Keratinocyte (primary cell): ENCODE measurements around the gene PLXNB3. TPM values are rescaled to one million over a fixed set of nuclear protein-coding genes. Genes with fewer than 3 reads are reported as not detected.

Source experiments
- DNase-seq: peaks from one replicate; pipeline ENCODE4 v3.0.0-alpha.2; 2011; ENCODE audit warnings: low read depth, missing footprints, low spot score
- FAIRE-seq: peaks from 2 replicates; lab custom pipeline; 2011; peaks lifted over from hg19 to GRCh38; lab: Jason Lieb, UNC
- H2AFZ ChIP-seq: 2 replicates; pipeline ENCODE4 v1.6.0; 2012; ENCODE audit warnings: low read length, control low read depth, inconsistent platforms; ENCODE audit not compliant: control insufficient read depth
- H3K27ac ChIP-seq: 2 replicates; pipeline ENCODE4 v1.5.1; 2011; ENCODE audit warnings: low read length; ENCODE audit not compliant: control insufficient read depth, insufficient read depth
- H3K27me3 ChIP-seq: 3 replicates; pipeline ENCODE4 v1.6.0; 2011; ENCODE audit warnings: low read length; ENCODE audit not compliant: control insufficient read depth, insufficient read depth; ENCODE audit errors: extremely low read depth
- H3K36me3 ChIP-seq, 2 experiments: 2 replicates in 1 of 2; 3 replicates in 1 of 2; pipeline ENCODE4 v1.5.1; 2011; ENCODE audit warnings: low read length in 2 of 2, mild to moderate bottlenecking in 1 of 2; ENCODE audit not compliant: control insufficient read depth in 2 of 2, insufficient read depth in 2 of 2; ENCODE audit errors: extremely low read depth in 1 of 2
- H3K4me1 ChIP-seq: 3 replicates; pipeline ENCODE4 v1.5.1; 2011; ENCODE audit warnings: low read length; ENCODE audit not compliant: control insufficient read depth, insufficient read depth; ENCODE audit errors: extremely low read depth
- H3K4me2 ChIP-seq: 3 replicates; pipeline ENCODE4 v1.6.0; 2011; ENCODE audit warnings: low read depth, low read length; ENCODE audit not compliant: control insufficient read depth, insufficient read depth; ENCODE audit errors: extremely low read depth
- H3K4me3 ChIP-seq, 3 experiments: fragments of 200-600 bp in 1 of 3; sonication (generic) in 1 of 3; 2 replicates in 2 of 3; 3 replicates in 1 of 3; pipeline ENCODE4 v1.5.1; 2011 to 2016; ENCODE audit warnings: low read length in 3 of 3, mild to moderate bottlenecking in 3 of 3, control low read depth in 2 of 3, inconsistent platforms in 1 of 3, low read depth in 1 of 3, mixed read lengths in 1 of 3, mixed run types in 1 of 3, moderate library complexity in 1 of 3; ENCODE audit not compliant: control insufficient read depth in 2 of 3, insufficient read depth in 2 of 3; ENCODE audit errors: extremely low read depth in 1 of 3
- H3K79me2 ChIP-seq: 2 replicates; pipeline ENCODE4 v1.6.0; 2012; ENCODE audit warnings: low read length; ENCODE audit not compliant: control insufficient read depth, insufficient read depth
- H3K9ac ChIP-seq: 3 replicates; pipeline ENCODE4 v1.6.0; 2011; ENCODE audit warnings: low read length; ENCODE audit not compliant: control insufficient read depth, insufficient read depth; ENCODE audit errors: extremely low read depth
- H3K9me1 ChIP-seq: 3 replicates; pipeline ENCODE4 v1.6.0; 2011; ENCODE audit warnings: low read length; ENCODE audit not compliant: control insufficient read depth, insufficient read depth; ENCODE audit errors: extremely low read depth
- H3K9me3 ChIP-seq: 2 replicates; pipeline ENCODE4 v1.5.1; 2012; ENCODE audit warnings: low read depth, low read length; ENCODE audit not compliant: control insufficient read depth
- H4K20me1 ChIP-seq: 3 replicates; pipeline ENCODE4 v1.6.0; 2011; ENCODE audit warnings: low read length; ENCODE audit not compliant: control insufficient read depth, insufficient read depth; ENCODE audit errors: extremely low read depth
- EZH2 ChIP-seq: IDR thresholded peaks from one replicate; pipeline ENCODE4 v1.6.1; 2012; ENCODE audit warnings: inconsistent platforms, mild to moderate bottlenecking, low read length, moderate library complexity
- dilution Hi-C: fragments of 300-500 bp; cut with MboI; formaldehyde crosslinking; loops from one replicate; pipeline ENCODE4 v1.7.0; 2020; ENCODE audit warnings: low sequenced_read_pairs; ENCODE audit not compliant: extremely low pct_ligation_motif_present
- polyA plus RNA-seq, 5 experiments: library from polyadenylated mRNA; depleted of rRNA in 3 of 5; stranded (reverse) in 3 of 5; stranded (forward) in 1 of 5; unstranded in 1 of 5; fragments of >200 nt; gene quantifications; 1 replicate in 1 of 5; 2 replicates in 3 of 5; 3 replicates in 1 of 5; pipeline versions ENCODE4 v1.2.1 to v1.2.3, GENCODE V29; 2011 to 2012; ENCODE audit warnings: missing spikeins in 2 of 5, low read depth in 1 of 5, low replicate concordance in 1 of 5
- TF ChIP-seq, protein P1 (sequence below), 3 experiments: IDR thresholded peaks in 1 of 3; conservative IDR thresholded peaks in 1 of 3; optimal IDR thresholded peaks in 1 of 3; 2 replicates in 2 of 3; 3 replicates in 1 of 3; pipeline versions ENCODE3 to v1.5.1; 2011; ENCODE audit warnings: low read length in 3 of 3, mild to moderate bottlenecking in 3 of 3, moderate library complexity in 2 of 3, control low read depth in 1 of 3, inconsistent platforms in 1 of 3; ENCODE audit not compliant: insufficient read depth in 2 of 3; ENCODE audit errors: extremely low read depth in 1 of 3

PLXNB3 gene
- polyA plus RNA-seq, 1 donor (not counting 4 experiments of a cell fraction or from before 2014, with no cell fraction given), result 7.2 TPM

DNA sequence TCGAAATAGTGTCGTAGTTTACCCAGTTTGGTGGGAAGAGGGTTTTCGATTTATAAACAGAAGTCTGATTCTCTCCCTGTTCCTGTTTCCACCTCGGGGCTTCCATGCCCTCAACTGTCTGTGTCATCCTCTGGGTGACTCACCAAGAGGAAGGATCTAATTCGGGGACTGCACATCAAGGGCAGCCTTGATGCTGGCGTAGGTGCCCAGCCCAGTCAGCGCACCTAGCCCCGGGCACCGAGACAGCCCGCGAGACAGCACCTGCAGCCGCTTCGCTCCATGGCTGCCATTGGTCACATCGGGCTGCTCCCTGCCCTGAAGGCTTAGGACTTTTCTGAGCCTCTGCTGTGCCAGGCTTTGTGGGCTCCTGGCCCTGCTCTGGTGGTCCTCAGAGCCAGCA lies 31.6 kb upstream of the PLXNB3 start:
- TF ChIP-seq EZH2, result no peak
- TF ChIP-seq, protein P1, sequence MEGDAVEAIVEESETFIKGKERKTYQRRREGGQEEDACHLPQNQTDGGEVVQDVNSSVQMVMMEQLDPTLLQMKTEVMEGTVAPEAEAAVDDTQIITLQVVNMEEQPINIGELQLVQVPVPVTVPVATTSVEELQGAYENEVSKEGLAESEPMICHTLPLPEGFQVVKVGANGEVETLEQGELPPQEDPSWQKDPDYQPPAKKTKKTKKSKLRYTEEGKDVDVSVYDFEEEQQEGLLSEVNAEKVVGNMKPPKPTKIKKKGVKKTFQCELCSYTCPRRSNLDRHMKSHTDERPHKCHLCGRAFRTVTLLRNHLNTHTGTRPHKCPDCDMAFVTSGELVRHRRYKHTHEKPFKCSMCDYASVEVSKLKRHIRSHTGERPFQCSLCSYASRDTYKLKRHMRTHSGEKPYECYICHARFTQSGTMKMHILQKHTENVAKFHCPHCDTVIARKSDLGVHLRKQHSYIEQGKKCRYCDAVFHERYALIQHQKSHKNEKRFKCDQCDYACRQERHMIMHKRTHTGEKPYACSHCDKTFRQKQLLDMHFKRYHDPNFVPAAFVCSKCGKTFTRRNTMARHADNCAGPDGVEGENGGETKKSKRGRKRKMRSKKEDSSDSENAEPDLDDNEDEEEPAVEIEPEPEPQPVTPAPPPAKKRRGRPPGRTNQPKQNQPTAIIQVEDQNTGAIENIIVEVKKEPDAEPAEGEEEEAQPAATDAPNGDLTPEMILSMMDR (optimal IDR thresholded peaks at IDR 0.05 in 1 of 3, IDR thresholded peaks at IDR 0.05 in 1 of 3, conservative IDR thresholded peaks at IDR 0.05 in 1 of 3; ENCODE audit: extremely low read depth in 1 of 3, insufficient read depth in 2 of 3, low read length in 3 of 3), result no peak
- H2AFZ ChIP-seq, result peak overlapping the region; percentile 46
- DNase-seq, result no peak
- H3K4me2 ChIP-seq, result peak overlapping the region; percentile 56
- H3K9ac ChIP-seq, result peak overlapping the region; percentile 56
- dilution Hi-C loops, result no loop called here
- H3K36me3 ChIP-seq, result no peaks in the 10 kb centered on the region
- H3K79me2 ChIP-seq, result no peaks in the 10 kb centered on the region
- FAIRE-seq, result peak; percentile 39
- H3K9me3 ChIP-seq, result no peaks in the 10 kb centered on the region
- no peaks in the 10 kb centered on the region for H3K27me3 ChIP-seq
- H3K9me1 ChIP-seq, result no peaks in the 10 kb centered on the region
- H3K4me3 ChIP-seq, result no peak overlapping the region
- peak overlapping the region; percentile 78 for H3K27ac ChIP-seq
- H4K20me1 ChIP-seq, result no peaks in the 10 kb centered on the region
- peaks cover 15% of the 10 kb centered on the region for H3K4me1 ChIP-seq

DNA sequence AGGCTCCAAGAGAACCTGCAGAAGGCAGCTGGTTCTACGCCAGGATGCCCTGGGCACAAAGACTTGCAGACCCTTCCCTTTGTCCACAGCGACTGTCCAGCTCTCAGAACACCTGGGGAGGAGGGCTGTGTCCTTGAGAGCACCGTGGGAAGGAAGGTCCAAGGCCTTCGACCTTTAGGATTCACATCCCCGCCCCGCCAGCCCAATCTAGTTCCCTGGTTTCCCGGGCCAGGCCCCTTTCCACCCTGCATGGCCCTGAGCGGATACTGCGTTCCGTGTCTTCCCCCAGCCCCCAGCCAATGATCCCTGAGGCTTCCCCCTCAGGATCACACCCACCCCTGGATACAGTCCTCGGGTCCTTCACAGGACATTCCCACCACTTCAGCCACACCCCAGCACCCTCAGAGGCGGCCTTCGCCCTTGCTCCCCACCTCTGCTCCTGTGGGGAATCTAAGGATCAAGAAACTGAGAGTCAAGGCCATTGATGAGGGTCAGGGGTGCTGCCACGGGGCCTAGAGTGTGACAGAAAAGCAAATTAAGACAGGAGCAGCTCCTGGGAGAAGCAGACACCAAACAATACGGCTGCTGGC lies 30.3 kb upstream of the PLXNB3 start:
- DNase-seq, result no peak
- TF ChIP-seq, protein P1 (optimal IDR thresholded peaks at IDR 0.05 in 1 of 3, IDR thresholded peaks at IDR 0.05 in 1 of 3, conservative IDR thresholded peaks at IDR 0.05 in 1 of 3; ENCODE audit: extremely low read depth in 1 of 3, insufficient read depth in 2 of 3, low read length in 3 of 3), result no peak
- TF ChIP-seq EZH2, result no peak
- no peaks in the 10 kb centered on the region for H3K9me1 ChIP-seq
- H3K27me3 ChIP-seq, result no peaks in the 10 kb centered on the region
- no peaks in the 10 kb centered on the region for H3K79me2 ChIP-seq
- dilution Hi-C loops, result no loop called here
- H3K36me3 ChIP-seq, result no peaks in the 10 kb centered on the region
- no peaks in the 10 kb centered on the region for H3K9me3 ChIP-seq
- H4K20me1 ChIP-seq, result no peaks in the 10 kb centered on the region
- no peak for FAIRE-seq
- no peak overlapping the region for H3K4me2 ChIP-seq
- H2AFZ ChIP-seq, result no peak overlapping the region
- H3K4me3 ChIP-seq, result no peak overlapping the region
- H3K4me1 ChIP-seq, result peaks cover 13% of the 10 kb centered on the region
- no peak overlapping the region for H3K27ac ChIP-seq
- H3K9ac ChIP-seq, result no peak overlapping the region
